B cell (primary cell): ENCODE data around the gene LYRM2. TPM values are rescaled to one million over a fixed set of nuclear protein-coding genes. Genes with fewer than 3 reads are reported as not detected.

ENCODE experiments used
- ATAC-seq: fragments of 200-7000 bp; cut with Tn5 transposase; one replicate; pipeline ENCODE4 v1.10.0; 2021; ENCODE audit warnings: low read depth, mild to moderate bottlenecking, moderate number of reproducible peaks, moderate library complexity
- CTCF ChIA-PET: fragments of 350-600 bp; sonication (Branson Sonifier 250); formaldehyde crosslinking; loops from one replicate; lab custom pipeline; 2021; ENCODE audit warnings: antibody characterized with exemption, inconsistent platforms; lab: Charles Lee
- POLR2A ChIA-PET: fragments of 350-600 bp; sonication (Branson Sonifier 250); formaldehyde crosslinking; loops from one replicate; lab custom pipeline; 2021; ENCODE audit warnings: antibody characterized with exemption; lab: Charles Lee
- DNase-seq: peaks from one replicate; pipeline ENCODE4 v3.0.0; 2013
- H2AFZ ChIP-seq: 2 replicates; pipeline ENCODE4 v1.6.1; 2012; ENCODE audit warnings: mild to moderate bottlenecking, low read depth, low read length; ENCODE audit not compliant: insufficient read depth, poor library complexity, severe bottlenecking
- H3K27ac ChIP-seq, 2 donors: 1 replicate in 1 of 2; 2 replicates in 1 of 2; pipeline ENCODE4 v1.5.1; 2012 to 2013; ENCODE audit warnings: low read length in 2 of 2, mild to moderate bottlenecking in 2 of 2, moderate library complexity in 1 of 2
- H3K27me3 ChIP-seq, 4 experiments: fragments of 200-600 bp in 1 of 4; sonication (generic) in 1 of 4; replicated peaks in 1 of 4; 1 replicate in 2 of 4; 2 replicates in 2 of 4; pipeline versions ENCODE4 v1.6.1 to v1.7.0; 2013 to 2016; ENCODE audit warnings: low read length in 3 of 4, mild to moderate bottlenecking in 2 of 4, mixed read lengths in 1 of 4, moderate library complexity in 1 of 4; ENCODE audit not compliant: insufficient read depth in 4 of 4, control insufficient read depth in 3 of 4; ENCODE audit errors: control extremely low read depth in 1 of 4
- H3K36me3 ChIP-seq, 2 experiments: replicated peaks in 1 of 2; 1 replicate in 1 of 2; 2 replicates in 1 of 2; pipeline versions ENCODE4 v1.6.1 to v1.7.1; 2013; ENCODE audit warnings: low read length in 1 of 2; ENCODE audit not compliant: insufficient read depth in 2 of 2, control insufficient read depth in 1 of 2; ENCODE audit errors: control extremely low read depth in 1 of 2, extremely low read depth in 1 of 2
- H3K4me1 ChIP-seq, 2 donors: fragments of 200-600 bp in 1 of 2; sonication (generic) in 1 of 2; 1 replicate in 1 of 2; 2 replicates in 1 of 2; pipeline versions ENCODE4 v1.5.1 to v1.6.1; 2013 to 2017; ENCODE audit warnings: low read length in 2 of 2; ENCODE audit not compliant: control insufficient read depth in 2 of 2, insufficient read depth in 2 of 2
- H3K4me2 ChIP-seq: replicated peaks from 2 replicates; pipeline ENCODE3; 2012; ENCODE audit warnings: mild to moderate bottlenecking, low read depth, low read length; ENCODE audit not compliant: poor library complexity, severe bottlenecking
- H3K4me3 ChIP-seq, 5 experiments: fragments of 200-600 bp in 1 of 5; sonication (generic) in 1 of 5; 1 replicate in 3 of 5; 2 replicates in 2 of 5; pipeline versions ENCODE4 v1.5.1 to v1.7.0; 2011 to 2016; ENCODE audit warnings: low read length in 4 of 5, mild to moderate bottlenecking in 4 of 5, low read depth in 2 of 5, control low read depth in 1 of 5, moderate library complexity in 1 of 5; ENCODE audit not compliant: insufficient read depth in 1 of 5; ENCODE audit errors: control extremely low read depth in 1 of 5, extremely low read depth in 1 of 5
- H3K79me2 ChIP-seq: fragments of 200-600 bp; sonication (generic); one replicate; pipeline ENCODE4 v1.6.0; 2016; ENCODE audit warnings: low read length; ENCODE audit not compliant: control insufficient read depth, insufficient read depth
- H3K9ac ChIP-seq: fragments of 200-600 bp; sonication (generic); 2 replicates; pipeline ENCODE4 v1.6.1; 2017; ENCODE audit warnings: mild to moderate bottlenecking, low read length, moderate library complexity
- H3K9me3 ChIP-seq, 3 donors: one replicate each; pipeline versions ENCODE4 v1.6.1 to v1.7.1; 2013; ENCODE audit warnings: low read length in 2 of 3; ENCODE audit not compliant: control insufficient read depth in 2 of 3, insufficient read depth in 1 of 3; ENCODE audit errors: control extremely low read depth in 1 of 3
- H4K20me1 ChIP-seq: 2 replicates; pipeline ENCODE4 v1.6.0; 2012; ENCODE audit warnings: mild to moderate bottlenecking, low read length; ENCODE audit not compliant: insufficient read depth, control insufficient read depth, poor library complexity, severe bottlenecking
- H3K27ac Mint-ChIP-seq: one replicate; pipeline ENCODE4 v1.8.0; 2021; ENCODE audit warnings: mixed read lengths
- H3K27me3 Mint-ChIP-seq: one replicate; pipeline ENCODE4 v1.8.0; 2021; ENCODE audit warnings: mixed read lengths
- H3K4me1 Mint-ChIP-seq: one replicate; pipeline ENCODE4 v1.8.0; 2021; ENCODE audit warnings: mixed read lengths
- H3K4me3 Mint-ChIP-seq: one replicate; pipeline ENCODE4 v1.8.0; 2021; ENCODE audit warnings: mixed read lengths
- H3K9me3 Mint-ChIP-seq: one replicate; pipeline ENCODE4 v1.8.0; 2022; ENCODE audit warnings: mixed read lengths; ENCODE audit not compliant: insufficient read depth
- EZH2 ChIP-seq: IDR thresholded peaks from 2 replicates; pipeline ENCODE4 v1.6.1; 2012; ENCODE audit warnings: borderline replicate concordance, low read depth, mild to moderate bottlenecking, moderate library complexity, low read length; ENCODE audit not compliant: insufficient read depth, poor library complexity, severe bottlenecking
- WGBS: methylation state at CpG from one replicate; pipeline ENCODE4 v1.1.5; 2013; ENCODE audit warnings: missing lambda C conversion rate; ENCODE audit not compliant: insufficient coverage; 5-methylcytosine and 5-hydroxymethylcytosine counted together
- intact Hi-C: fragments of 100-400 bp; cut with micrococcal nuclease; formaldehyde crosslinking; loops from one replicate; pipeline ENCODE4 v1.10.0; 2022
- polyA plus RNA-seq: library from polyadenylated mRNA; depleted of rRNA; stranded (reverse); fragments of >200 nt; gene quantifications from 2 replicates; pipeline ENCODE4 v1.2.3, GENCODE V29; 2012
- total RNA-seq, 2 donors: library from RNA; stranded (reverse); fragments of 120-200 nt in 1 of 2; gene quantifications; 1 replicate in 1 of 2; 2 replicates in 1 of 2; pipeline versions ENCODE4 v1.2.3 to v1.2.4, GENCODE V29; 2013 to 2022
- TF ChIP-seq, protein P1 (sequence below): fragments of 200-600 bp; IDR thresholded peaks from one replicate; pipeline ENCODE4 v1.8.0; 2022; ENCODE audit warnings: antibody characterized with exemption, mild to moderate bottlenecking

The LYRM2 gene
- total and polyA plus RNA-seq, 2 donors (not counting 1 experiment from before 2014, with no cell fraction given), result 17.6 to 33.7 TPM

DNA sequence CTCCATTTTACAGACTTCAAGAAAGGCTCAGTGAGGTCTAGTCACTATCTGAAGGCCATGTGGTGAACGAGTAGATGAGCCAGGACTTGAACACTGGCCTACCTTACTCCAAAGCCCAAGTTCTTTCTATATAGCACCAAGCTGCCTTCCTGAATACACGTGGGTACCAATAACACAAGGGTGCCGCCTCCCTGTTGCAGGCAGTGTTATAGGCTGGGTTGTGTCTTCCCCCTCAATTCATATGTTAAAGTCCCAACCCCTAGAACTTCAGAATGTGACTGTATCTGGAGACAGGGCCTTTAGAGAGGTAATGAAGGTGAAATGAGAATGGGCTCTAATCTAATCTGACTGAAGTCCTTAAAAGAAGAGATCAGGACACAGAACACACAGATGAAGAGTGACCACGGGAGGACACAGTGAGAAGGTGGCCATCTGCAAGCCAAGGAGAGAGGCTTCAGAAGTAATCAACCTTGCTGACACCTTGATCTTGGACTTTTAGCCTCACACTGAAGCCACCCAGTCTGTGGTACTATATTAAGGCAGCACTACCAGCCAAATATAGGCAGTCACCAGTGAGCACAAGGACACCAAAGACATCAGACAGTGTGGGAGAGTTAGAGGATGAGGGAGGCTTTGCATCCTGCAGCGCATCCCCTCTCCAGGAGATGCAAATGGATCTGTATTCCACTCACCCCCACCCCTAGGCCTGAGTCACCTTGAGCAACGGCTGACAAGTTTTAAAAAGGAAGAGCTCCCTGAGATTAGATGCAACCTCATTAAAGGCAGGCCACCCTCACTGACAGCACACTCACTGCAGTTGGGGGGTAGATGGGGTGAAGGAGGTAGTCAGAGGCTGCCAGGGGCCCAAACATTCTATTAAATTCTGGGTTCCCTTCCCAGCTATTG, 40.9 kb upstream of the LYRM2 start:
- H3K27me3 ChIP-seq, result no peaks in the 10 kb centered on the region
- POLR2A ChIA-PET, result no interaction called here
- no peak for ATAC-seq
- H3K36me3 ChIP-seq, result peaks cover 19 to 87% of the 10 kb centered on the region in 2 experiments
- no peaks in the 10 kb centered on the region for H3K79me2 ChIP-seq
- Mint-ChIP-seq H3K9me3 (no peaks in the 10 kb centered on the region), H3K4me3 (no peak overlapping the region), H3K27ac (no peak overlapping the region), H3K27me3 (no peaks in the 10 kb centered on the region), H3K4me1 (no peaks in the 10 kb centered on the region)
- no peaks in the 10 kb centered on the region for H4K20me1 ChIP-seq
- H3K4me2 ChIP-seq, result no peak overlapping the region
- intact Hi-C loops, result no loop called here
- no peak overlapping the region for H3K9ac ChIP-seq
- 100% methylated on average over 2 of the region's 6 CpGs for WGBS
- no peak overlapping the region for H2AFZ ChIP-seq
- no peak overlapping the region for H3K27ac ChIP-seq
- no peaks in the 10 kb centered on the region for H3K4me1 ChIP-seq
- TF ChIP-seq, protein P1, sequence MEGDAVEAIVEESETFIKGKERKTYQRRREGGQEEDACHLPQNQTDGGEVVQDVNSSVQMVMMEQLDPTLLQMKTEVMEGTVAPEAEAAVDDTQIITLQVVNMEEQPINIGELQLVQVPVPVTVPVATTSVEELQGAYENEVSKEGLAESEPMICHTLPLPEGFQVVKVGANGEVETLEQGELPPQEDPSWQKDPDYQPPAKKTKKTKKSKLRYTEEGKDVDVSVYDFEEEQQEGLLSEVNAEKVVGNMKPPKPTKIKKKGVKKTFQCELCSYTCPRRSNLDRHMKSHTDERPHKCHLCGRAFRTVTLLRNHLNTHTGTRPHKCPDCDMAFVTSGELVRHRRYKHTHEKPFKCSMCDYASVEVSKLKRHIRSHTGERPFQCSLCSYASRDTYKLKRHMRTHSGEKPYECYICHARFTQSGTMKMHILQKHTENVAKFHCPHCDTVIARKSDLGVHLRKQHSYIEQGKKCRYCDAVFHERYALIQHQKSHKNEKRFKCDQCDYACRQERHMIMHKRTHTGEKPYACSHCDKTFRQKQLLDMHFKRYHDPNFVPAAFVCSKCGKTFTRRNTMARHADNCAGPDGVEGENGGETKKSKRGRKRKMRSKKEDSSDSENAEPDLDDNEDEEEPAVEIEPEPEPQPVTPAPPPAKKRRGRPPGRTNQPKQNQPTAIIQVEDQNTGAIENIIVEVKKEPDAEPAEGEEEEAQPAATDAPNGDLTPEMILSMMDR, result no peak
- no peak for TF ChIP-seq EZH2
- no peak overlapping the region for H3K4me3 ChIP-seq
- no peaks in the 10 kb centered on the region for H3K9me3 ChIP-seq
- DNase-seq, result no peak
- CTCF ChIA-PET, result no interaction called here

DNA sequence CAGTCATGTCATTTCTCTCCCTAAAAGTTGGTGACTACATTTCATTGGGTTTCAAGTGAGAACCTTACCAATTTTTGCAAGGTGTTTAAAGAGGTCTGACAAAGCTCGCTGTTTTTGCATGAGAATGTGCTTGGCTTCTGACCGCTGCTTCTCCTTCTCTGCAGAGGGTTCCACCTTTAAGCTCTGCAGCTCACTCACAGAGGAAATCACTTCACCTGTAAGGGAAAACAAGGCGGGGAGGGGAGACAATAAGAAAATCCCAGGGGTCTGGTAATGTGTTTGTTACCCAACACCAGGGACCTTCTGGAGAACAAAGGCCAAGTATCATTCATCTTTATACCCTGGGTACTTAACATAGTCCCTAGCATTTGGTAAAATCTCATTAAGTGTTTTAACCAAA, 40.0 kb upstream of the LYRM2 start:
- Histone ChIP-seq H3K4me2 (no peak overlapping the region), H3K36me3 (peaks cover 17 to 87% of the 10 kb centered on the region in 2 experiments), H3K27ac (no peak overlapping the region), H3K4me3 (no peak overlapping the region), H4K20me1 (no peaks in the 10 kb centered on the region), H3K9me3 (no peaks in the 10 kb centered on the region), H3K4me1 (no peaks in the 10 kb centered on the region), H2AFZ (no peak overlapping the region), H3K9ac (no peak overlapping the region), H3K79me2 (no peaks in the 10 kb centered on the region), H3K27me3 (no peaks in the 10 kb centered on the region)
- intact Hi-C loops, result no loop called here
- ChIA-PET POLR2A (no interaction called here), CTCF (no interaction called here)
- Mint-ChIP-seq H3K4me1 (no peaks in the 10 kb centered on the region), H3K27ac (no peak overlapping the region), H3K4me3 (no peak overlapping the region), H3K9me3 (no peaks in the 10 kb centered on the region), H3K27me3 (no peaks in the 10 kb centered on the region)
- TF ChIP-seq, protein P1, result no peak
- no peak for TF ChIP-seq EZH2
- ATAC-seq (no peak), DNase-seq (no peak)
- WGBS, result no CpG with 5 or more reads among the region's 3 CpGs
